ENCODE results near the gene NOL6. TPM values are rescaled to one million over a fixed set of nuclear protein-coding genes. Genes with fewer than 3 reads are reported as not detected.

Gene NOL6
- total RNA-seq, 1 donor from 2014 or later: 12.7 TPM

DNA sequence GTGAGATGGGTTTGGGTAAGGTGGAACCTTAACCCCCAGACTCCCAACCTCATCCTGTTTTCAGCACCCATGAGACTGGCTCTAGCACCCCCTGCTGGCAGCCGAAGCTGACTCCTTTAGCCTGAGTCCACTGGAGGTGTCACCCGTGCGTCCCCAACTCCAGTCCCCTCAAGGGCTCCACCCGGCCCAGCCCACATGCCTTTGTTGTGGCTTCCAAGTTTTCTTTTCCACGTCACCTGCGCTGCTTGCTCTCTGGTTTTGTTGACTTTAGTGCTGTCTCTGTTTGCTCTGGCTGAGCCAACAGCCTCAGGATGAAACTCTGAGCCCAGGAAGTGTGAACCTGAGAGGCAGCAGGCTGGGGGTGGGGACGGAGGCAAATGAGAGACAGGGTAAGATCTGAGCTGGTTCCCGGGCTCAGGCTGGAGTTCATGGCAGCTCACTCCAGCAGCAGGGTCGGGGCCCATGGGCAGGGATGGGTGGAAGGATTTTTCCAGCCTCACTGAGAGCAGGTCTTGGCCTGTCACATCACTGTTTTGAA is 58.2 kb downstream of the NOL6 start:
- ATAC-seq: peak; percentile 85
- intact Hi-C loops (cut with micrococcal nuclease): no loop called here
- peak; percentile 86 for DNase-seq

DNA sequence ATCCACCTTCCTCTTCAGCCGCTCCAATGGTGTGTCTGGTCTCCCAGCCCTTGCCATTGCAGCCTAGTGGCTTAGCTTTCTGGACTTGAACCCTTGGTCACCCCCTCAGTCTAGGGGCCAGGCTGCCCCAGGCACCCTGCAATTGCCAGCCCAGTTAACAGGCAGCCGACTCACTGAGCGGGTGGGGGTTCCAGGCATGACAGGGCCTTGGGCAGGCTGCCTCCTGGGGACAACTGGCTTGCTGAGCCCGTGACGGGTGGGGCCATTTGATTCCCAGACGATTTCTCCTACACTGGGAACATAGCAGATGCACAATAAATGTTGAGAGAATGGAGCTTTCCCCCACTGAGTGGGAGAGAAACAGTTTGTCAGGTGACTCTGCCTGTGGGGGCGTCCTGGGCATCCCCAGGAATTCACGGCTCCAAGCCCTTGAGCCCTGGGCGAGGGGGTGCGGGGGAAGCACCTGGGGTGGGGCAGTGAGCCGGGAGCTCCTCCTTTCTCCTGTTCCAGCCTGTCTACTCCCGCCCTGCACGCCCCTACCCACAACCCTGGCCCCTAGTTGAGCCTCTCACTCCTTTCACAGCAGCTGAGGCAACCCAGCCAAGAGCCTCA is 58.7 kb downstream of the NOL6 start:
- no peak for DNase-seq
- no peak for ATAC-seq
- intact Hi-C loops (cut with micrococcal nuclease): no loop called here

DNA sequence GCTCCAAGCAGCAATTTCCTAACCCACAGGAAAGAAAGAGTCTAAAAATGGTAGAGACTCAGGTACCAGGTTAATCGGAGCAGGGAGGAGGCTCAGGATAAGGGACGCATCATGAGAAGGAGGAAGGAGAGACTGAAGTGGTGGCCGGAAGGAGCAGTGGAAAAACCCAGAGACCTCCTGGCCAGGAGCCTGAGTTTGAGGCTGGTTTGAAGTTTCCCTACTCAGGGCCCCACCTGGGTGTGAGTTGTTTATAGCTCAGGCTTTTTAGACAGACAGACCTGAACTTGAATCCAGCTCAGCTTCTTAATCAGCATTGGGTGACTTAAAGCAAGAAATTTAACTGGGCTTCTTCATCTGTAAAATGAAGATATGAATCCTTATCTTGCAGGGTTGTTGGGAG is 59.5 kb downstream of the NOL6 start:
- intact Hi-C loops (cut with micrococcal nuclease): no loop called here
- no peak for DNase-seq

More for the DNA sequence above, 59.5 kb downstream of the NOL6 start:
- ATAC-seq: no peak

Small RNA genes lying within 50 kb of the gene (microRNA-seq; reads per million reads assigned to microRNA genes)
- gene MIR6851 (ENCODE audit: borderline number of aligned reads): not detected

Other genes with a start within 250 kb of the NOL6 start
- not detected for gene SPINK4, start 233.8 kb downstream of the NOL6 start, total RNA-seq
- 161 TPM for gene BAG1, start 209.2 kb downstream of the NOL6 start, total RNA-seq
- 49.4 TPM for gene CHMP5, start 208.9 kb downstream of the NOL6 start, total RNA-seq
- 31.6 TPM for gene NFX1, start 183.4 kb downstream of the NOL6 start, total RNA-seq
- gene AQP7, start 71.4 kb downstream of the NOL6 start, total RNA-seq: 173 TPM
- gene AQP3, start 26.3 kb downstream of the NOL6 start, total RNA-seq: 14.8 TPM
- gene ANKRD18B, start 50.3 kb upstream of the NOL6 start, total RNA-seq: 0.89 TPM